OCI-LY7 (cell line): ENCODE results near the gene AXIN1. TPM values are rescaled to one million over a fixed set of nuclear protein-coding genes. Genes with fewer than 3 reads are reported as not detected.

ENCODE experiments used
- BruUV-seq: library from RNA; stranded (reverse); fragments of 400-500 nt; replicated peaks from 2 replicates; lab custom pipeline; 2021; lab: Mats Ljungman, UMichigan
- CTCF ChIA-PET: fragments of 300-600 bp; sonication (Branson Sonifier 250); formaldehyde crosslinking; loops from one replicate; lab custom pipeline; 2022; ENCODE audit warnings: antibody characterized with exemption; ENCODE audit not compliant: unreplicated experiment; lab: Charles Lee
- POLR2A ChIA-PET: fragments of 300-600 bp; sonication (Branson Sonifier 250); formaldehyde crosslinking; loops from one replicate; lab custom pipeline; 2022; ENCODE audit warnings: antibody characterized with exemption; lab: Charles Lee
- DNase-seq: peaks from one replicate; pipeline ENCODE4 v3.0.0-alpha.2; 2015; ENCODE audit warnings: low spot score
- H2AFZ ChIP-seq: fragments of 200-600 bp; sonication (generic), shearing (Covaris generic); 2 replicates; pipeline ENCODE4 v1.6.1; 2014; ENCODE audit warnings: mild to moderate bottlenecking, antibody characterized with exemption, low read length, moderate library complexity
- H3K27ac ChIP-seq: fragments of 200-600 bp; sonication (generic); 2 replicates; pipeline ENCODE4 v1.5.1; 2014; ENCODE audit warnings: mixed run types, low read depth, mild to moderate bottlenecking, moderate library complexity, low read length, inconsistent platforms; ENCODE audit not compliant: poor library complexity, severe bottlenecking
- H3K36me3 ChIP-seq: fragments of 200-600 bp; sonication (generic); 2 replicates; pipeline ENCODE4 v1.6.1; 2014; ENCODE audit warnings: mild to moderate bottlenecking, antibody characterized with exemption, low read length, moderate library complexity, mixed read lengths; ENCODE audit not compliant: insufficient read depth
- H3K4me1 ChIP-seq: fragments of 200-600 bp; sonication (generic); 2 replicates; pipeline ENCODE4 v1.5.1; 2014; ENCODE audit warnings: mild to moderate bottlenecking, low read length; ENCODE audit not compliant: insufficient read depth, poor library complexity, severe bottlenecking
- H3K4me2 ChIP-seq: fragments of 200-600 bp; sonication (generic); 2 replicates; pipeline ENCODE4 v1.6.1; 2014; ENCODE audit warnings: mild to moderate bottlenecking, low read length
- H3K4me3 ChIP-seq: fragments of 200-600 bp; sonication (generic); 2 replicates; pipeline ENCODE4 v1.5.1; 2014; ENCODE audit warnings: mild to moderate bottlenecking, low read depth, low read length; ENCODE audit not compliant: poor library complexity, severe bottlenecking
- H3K79me2 ChIP-seq: fragments of 200-600 bp; sonication (generic); 2 replicates; pipeline ENCODE4 v1.6.1; 2016; ENCODE audit warnings: low read depth, mild to moderate bottlenecking, low read length, moderate library complexity, mixed read lengths; ENCODE audit not compliant: insufficient read depth
- H3K9me2 ChIP-seq: fragments of 200-600 bp; sonication (generic); 2 replicates; pipeline ENCODE4 v1.6.1; 2016; ENCODE audit warnings: mild to moderate bottlenecking, low read length, mixed read lengths; ENCODE audit not compliant: insufficient read depth
- H3K9me3 ChIP-seq: fragments of 200-600 bp; sonication (generic); 2 replicates; pipeline ENCODE4 v1.6.1; 2014; ENCODE audit warnings: mild to moderate bottlenecking, mixed run types, low read length, mixed read lengths
- H4K20me1 ChIP-seq: fragments of 200-600 bp; sonication (generic); 2 replicates; pipeline ENCODE4 v1.6.1; 2014; ENCODE audit warnings: mild to moderate bottlenecking, antibody characterized with exemption, low read length, moderate library complexity, mixed read lengths; ENCODE audit not compliant: insufficient read depth
- CTCF ChIP-seq: fragments of 200-600 bp; sonication (generic); conservative IDR thresholded peaks from 2 replicates; pipeline ENCODE4 v1.5.1; 2014; ENCODE audit warnings: mild to moderate bottlenecking, antibody characterized with exemption, low read length, moderate library complexity, mixed read lengths
- EZH2phosphoT487 ChIP-seq: fragments of 200-600 bp; sonication (generic); IDR thresholded peaks from 2 replicates; pipeline ENCODE4 v1.6.1; 2018; ENCODE audit warnings: low read depth, borderline replicate concordance, mild to moderate bottlenecking, mixed run types, antibody characterized with exemption, low read length, moderate library complexity, mixed read lengths
- intact Hi-C: fragments of 100-400 bp; cut with micrococcal nuclease; formaldehyde crosslinking; loops from one replicate; pipeline ENCODE4 v1.10.0; 2022; ENCODE audit not compliant: unreplicated experiment
- total RNA-seq, 2 experiments: library from RNA; depleted of rRNA in 1 of 2; stranded (reverse); fragments of >200 nt in 1 of 2; shearing (Covaris generic) in 1 of 2; gene quantifications; 2 replicates each; pipeline ENCODE4 v1.2.3, GENCODE V29; 2014 to 2022

AXIN1 gene
- total RNA-seq, 2 experiments from 2014 or later: 29.0 to 30.3 TPM

- H3K79me2 ChIP-seq: no peaks in the 10 kb centered on the region
- H2AFZ ChIP-seq: no peak overlapping the region
- no peak for DNase-seq
- H3K9me3 ChIP-seq: no peaks in the 10 kb centered on the region
- H3K36me3 ChIP-seq: no peaks in the 10 kb centered on the region
- TF ChIP-seq CTCF: no peak
- no peak for TF ChIP-seq EZH2phosphoT487
- ChIA-PET CTCF (no interaction called here), POLR2A (no interaction called here)
- no peak overlapping the region for H3K27ac ChIP-seq
- no peaks in the 10 kb centered on the region for H4K20me1 ChIP-seq
- BruUV-seq: no TSS peak
- H3K4me2 ChIP-seq: no peak overlapping the region
- H3K4me1 ChIP-seq: no peaks in the 10 kb centered on the region
- H3K4me3 ChIP-seq: no peak overlapping the region
- intact Hi-C loops: no loop called here
- H3K9me2 ChIP-seq: no peaks in the 10 kb centered on the region
These were observed 90.3 kb downstream of the AXIN1 start for GRCh38 chr16:262121-262745.

GRCh38 chr16:261031-261691 lies 91.4 kb downstream of the AXIN1 start:
- intact Hi-C loops: no loop called here
- no peak overlapping the region for H2AFZ ChIP-seq
- no peak overlapping the region for H3K27ac ChIP-seq
- no TSS peak for BruUV-seq
- H3K4me3 ChIP-seq: no peak overlapping the region
- TF ChIP-seq CTCF: no peak
- TF ChIP-seq EZH2phosphoT487: no peak
- no peaks in the 10 kb centered on the region for H3K4me1 ChIP-seq
- no peaks in the 10 kb centered on the region for H3K9me2 ChIP-seq
- H3K36me3 ChIP-seq: no peaks in the 10 kb centered on the region
- no peak overlapping the region for H3K4me2 ChIP-seq
- POLR2A ChIA-PET: no interaction called here
- no peaks in the 10 kb centered on the region for H4K20me1 ChIP-seq
- no peaks in the 10 kb centered on the region for H3K9me3 ChIP-seq
- CTCF ChIA-PET: no interaction called here
- DNase-seq: no peak
- no peaks in the 10 kb centered on the region for H3K79me2 ChIP-seq

- CTCF ChIA-PET: no interaction called here
These were observed 92.2 kb downstream of the AXIN1 start for GRCh38 chr16:260326-260725.

More at GRCh38 chr16:260326-260725, 92.2 kb downstream of the AXIN1 start:
- Histone ChIP-seq H3K79me2 (no peaks in the 10 kb centered on the region), H3K4me3 (no peak overlapping the region), H4K20me1 (no peaks in the 10 kb centered on the region), H3K9me3 (no peaks in the 10 kb centered on the region), H3K4me2 (no peak overlapping the region), H2AFZ (no peak overlapping the region), H3K36me3 (no peaks in the 10 kb centered on the region), H3K27ac (no peak overlapping the region), H3K9me2 (no peaks in the 10 kb centered on the region), H3K4me1 (no peaks in the 10 kb centered on the region)
- no peak for TF ChIP-seq CTCF
- TF ChIP-seq EZH2phosphoT487: no peak
- intact Hi-C loops: no loop called here
- BruUV-seq: no TSS peak
- POLR2A ChIA-PET: no interaction called here
- DNase-seq: no peak
